UCSD-AML1 (cell line): ENCODE data around the gene B4GALNT4.
"Not testable (repeated sequence)": the region's sequence is repeated elsewhere in the genome, so short reads cannot be mapped to it uniquely, and the experiment has no call there.

Experiments used
- DNase-seq: peaks from one replicate; lab custom pipeline; 2025; ENCODE audit not compliant: unreplicated experiment; lab: John Stamatoyannopoulos, UW

Gene B4GALNT4, protein sequence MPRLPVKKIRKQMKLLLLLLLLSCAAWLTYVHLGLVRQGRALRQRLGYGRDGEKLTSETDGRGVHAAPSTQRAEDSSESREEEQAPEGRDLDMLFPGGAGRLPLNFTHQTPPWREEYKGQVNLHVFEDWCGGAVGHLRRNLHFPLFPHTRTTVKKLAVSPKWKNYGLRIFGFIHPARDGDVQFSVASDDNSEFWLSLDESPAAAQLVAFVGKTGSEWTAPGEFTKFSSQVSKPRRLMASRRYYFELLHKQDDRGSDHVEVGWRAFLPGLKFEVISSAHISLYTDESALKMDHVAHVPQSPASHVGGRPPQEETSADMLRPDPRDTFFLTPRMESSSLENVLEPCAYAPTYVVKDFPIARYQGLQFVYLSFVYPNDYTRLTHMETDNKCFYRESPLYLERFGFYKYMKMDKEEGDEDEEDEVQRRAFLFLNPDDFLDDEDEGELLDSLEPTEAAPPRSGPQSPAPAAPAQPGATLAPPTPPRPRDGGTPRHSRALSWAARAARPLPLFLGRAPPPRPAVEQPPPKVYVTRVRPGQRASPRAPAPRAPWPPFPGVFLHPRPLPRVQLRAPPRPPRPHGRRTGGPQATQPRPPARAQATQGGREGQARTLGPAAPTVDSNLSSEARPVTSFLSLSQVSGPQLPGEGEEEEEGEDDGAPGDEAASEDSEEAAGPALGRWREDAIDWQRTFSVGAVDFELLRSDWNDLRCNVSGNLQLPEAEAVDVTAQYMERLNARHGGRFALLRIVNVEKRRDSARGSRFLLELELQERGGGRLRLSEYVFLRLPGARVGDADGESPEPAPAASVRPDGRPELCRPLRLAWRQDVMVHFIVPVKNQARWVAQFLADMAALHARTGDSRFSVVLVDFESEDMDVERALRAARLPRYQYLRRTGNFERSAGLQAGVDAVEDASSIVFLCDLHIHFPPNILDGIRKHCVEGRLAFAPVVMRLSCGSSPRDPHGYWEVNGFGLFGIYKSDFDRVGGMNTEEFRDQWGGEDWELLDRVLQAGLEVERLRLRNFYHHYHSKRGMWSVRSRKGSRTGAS

DNA sequence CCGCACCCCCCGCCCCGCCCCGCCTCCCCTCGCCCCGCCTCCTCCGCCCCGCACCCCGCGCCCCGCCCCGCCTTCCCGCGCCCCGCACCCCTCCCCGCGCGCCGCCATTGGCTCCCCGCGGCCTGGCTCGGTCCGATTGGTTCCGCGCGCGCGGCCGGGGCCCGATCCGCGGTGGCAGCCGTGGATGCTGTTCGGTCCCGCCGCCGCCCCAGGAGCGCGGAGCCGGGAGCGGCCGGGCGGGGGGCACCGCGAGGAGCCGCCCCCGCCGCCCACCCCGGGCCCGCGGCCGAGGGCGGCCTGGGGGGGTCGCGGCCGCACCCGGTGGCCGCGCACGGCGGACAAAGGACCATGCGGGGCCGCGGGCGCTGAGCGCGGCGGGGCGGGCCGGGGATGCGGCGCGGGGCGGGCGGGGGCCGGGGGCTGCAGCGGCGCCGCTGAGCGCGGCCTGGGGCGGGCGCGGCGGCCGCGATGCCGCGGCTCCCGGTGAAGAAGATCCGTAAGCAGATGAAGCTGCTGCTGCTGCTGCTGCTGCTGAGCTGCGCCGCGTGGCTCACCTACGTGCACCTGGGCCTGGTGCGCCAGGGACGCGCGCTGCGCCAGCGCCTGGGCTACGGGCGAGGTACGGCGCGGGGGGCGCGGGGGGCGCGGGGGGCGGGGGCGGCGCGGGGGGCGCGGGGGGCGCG is at the start of gene B4GALNT4:
Gene B4GALNT4, plus strand, starts transcription at position 164 of the 683 bp plus-strand sequence. Its CDS starts 305 bp downstream, at position 469.
- no peak for DNase-seq

DNA sequence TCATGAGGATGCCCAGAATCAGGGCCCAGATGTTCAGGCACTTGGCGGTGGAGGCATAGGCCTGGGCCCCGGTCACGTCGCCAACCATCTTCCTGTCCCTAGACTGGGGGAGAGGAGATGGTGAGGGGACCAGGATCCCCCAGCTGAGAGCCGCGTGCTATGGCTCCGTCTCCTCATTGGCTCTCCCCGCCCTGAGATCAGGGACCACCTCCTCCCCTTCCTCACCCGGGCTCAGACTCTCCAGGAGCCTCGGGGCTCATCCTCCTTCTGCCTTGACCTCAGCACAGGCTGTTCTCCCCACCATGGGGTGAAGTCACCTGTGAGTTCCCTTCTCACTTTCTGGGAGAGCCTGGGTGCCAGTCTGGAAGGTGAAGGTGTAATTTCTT is 49.4 kb upstream of the B4GALNT4 start:
- not testable (repeated sequence) for DNase-seq

- DNase-seq, result no peak
Observed at GRCh38 chr11:324156-324555, 45.1 kb upstream of the B4GALNT4 start.

DNA sequence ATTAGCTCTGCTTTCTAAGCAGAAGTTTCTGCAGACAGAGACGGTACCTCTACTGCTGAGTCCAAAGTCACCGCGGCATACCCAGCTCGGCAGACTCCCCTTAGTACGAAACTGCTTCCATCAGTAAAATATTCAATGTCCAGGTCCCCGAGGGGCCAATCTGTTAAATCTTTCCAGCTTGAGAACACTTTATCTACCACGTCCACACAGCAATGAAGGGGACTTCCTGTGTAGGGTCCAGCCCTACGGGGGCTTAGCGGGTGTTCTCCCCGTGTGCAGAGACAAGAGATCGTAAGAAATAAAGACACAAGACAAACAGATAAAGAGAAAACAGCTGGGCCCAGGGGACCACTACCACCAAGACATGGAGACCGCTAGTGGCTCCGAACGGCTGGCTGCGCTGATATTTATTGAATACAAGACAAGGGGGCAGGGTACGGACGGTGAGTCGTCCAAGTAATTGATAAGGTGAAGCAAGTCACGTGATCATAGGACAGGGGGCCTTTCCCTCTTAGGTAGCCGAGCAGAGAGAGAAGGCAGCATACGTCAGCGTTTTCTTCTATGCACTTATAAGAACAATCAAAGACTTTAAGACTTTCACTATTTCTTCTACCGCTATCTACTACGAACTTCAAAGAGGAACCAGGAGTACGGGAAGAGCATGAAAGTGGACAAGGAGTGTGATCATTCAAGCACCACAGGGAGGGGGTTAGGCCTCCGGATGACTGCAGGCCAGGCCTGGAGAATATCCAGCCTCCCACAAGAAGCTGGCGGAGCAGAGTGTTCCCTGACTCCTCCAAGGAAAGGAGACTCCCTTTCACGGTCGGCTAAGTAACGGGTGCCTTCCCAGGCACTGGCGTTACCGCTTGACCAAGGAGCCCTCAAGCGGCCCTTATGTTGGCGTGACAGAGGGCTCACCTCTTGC is 44.4 kb upstream of the B4GALNT4 start:
- not testable (repeated sequence) for DNase-seq

DNA sequence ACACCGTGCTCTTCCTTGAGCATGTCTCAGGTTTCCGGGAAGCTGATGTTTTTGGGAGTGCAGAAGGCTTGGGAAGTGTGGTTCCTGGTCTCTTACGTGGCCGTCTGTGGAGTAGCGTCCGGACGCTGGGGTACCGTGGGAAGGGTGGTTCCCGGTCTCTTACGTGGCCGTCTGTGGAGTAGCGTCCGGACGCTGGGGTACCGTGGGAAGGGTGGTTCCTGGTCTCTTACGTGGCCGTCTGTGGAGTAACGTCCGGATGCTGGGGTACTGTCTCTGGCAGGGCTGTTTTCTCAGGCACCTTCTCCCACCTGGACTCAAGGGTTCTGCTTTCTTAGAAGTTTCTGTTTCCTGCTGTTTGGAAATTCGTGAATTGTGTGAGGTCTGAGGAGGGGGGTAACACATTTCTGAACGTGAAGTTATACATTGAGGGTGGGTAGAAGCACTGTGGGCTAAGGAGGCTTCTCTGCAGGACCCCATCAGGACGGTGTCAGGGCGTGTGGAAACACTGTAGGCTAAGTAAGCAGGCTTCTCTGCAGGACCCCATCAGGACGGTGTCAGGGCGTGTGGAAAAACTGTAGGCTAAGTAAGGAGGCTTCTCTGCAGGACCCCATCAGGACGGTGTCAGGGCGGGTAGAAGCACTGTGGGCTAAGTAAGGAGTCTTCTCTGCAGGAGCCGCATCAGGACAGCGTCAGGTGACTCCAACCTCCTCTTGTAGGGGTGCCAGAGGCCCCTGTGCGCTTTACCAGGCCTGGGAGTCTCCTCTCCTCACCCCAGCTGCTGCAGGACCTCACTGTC is 43.3 kb upstream of the B4GALNT4 start:
- no peak for DNase-seq

DNA sequence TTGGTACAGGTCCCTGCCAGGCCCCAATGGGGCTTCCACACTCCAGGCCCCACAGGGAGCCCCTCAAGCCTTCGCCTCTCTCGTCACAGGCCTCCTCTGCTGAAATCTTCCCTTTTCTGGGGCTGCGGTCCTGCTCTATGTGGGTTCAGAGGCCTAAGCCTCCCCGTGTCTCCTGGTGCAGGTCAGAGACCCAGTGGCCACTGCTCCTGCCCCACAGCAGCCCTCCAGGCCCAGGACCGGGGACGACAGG is 42.8 kb upstream of the B4GALNT4 start:
- no peak for DNase-seq

- DNase-seq, result peak; percentile 63
Observed at GRCh38 chr11:326842-327580, 42.3 kb upstream of the B4GALNT4 start.

DNA sequence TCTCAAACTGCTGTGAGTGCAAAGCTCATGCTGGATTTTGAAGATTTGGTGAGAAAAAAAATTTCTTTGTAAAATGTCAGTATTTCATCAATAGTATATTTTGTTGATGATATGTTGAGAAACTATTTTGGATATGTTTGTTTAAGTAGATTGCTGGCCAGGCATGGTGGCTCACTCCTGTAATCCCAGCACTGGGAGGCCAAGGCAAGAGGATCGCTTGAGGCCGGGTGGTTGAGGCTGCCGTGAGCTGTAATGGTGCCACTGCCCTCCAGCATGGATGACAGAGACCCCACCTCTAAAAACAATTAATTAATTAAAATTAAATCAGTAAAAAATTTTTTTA is 41.7 kb upstream of the B4GALNT4 start:
- no peak for DNase-seq

DNA sequence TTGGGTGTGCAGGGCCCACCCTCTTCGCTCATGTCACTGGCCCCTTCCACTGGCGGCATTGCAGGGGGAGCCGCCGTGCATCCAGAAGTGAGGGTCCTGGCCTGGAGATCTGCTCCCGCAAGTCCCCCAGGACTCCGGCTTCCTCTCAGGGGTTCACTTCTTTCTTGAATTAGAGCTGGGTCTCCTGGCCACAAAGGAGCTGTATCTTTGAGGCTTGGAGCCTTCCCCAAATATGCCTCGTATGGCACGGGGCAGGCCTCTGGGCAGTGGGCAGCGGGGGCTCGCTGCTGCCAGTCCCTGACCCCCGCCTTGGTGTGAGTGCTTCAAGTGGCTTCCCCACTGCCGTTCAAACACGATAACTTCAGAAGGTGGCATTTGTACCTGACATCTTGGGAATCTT is 41.3 kb upstream of the B4GALNT4 start:
- no peak for DNase-seq

- DNase-seq, result not testable (repeated sequence)
Observed at GRCh38 chr11:328516-329100, 40.7 kb upstream of the B4GALNT4 start.

GRCh38 chr11:329886-330253 is 39.4 kb upstream of the B4GALNT4 start:
- no peak for DNase-seq

DNA sequence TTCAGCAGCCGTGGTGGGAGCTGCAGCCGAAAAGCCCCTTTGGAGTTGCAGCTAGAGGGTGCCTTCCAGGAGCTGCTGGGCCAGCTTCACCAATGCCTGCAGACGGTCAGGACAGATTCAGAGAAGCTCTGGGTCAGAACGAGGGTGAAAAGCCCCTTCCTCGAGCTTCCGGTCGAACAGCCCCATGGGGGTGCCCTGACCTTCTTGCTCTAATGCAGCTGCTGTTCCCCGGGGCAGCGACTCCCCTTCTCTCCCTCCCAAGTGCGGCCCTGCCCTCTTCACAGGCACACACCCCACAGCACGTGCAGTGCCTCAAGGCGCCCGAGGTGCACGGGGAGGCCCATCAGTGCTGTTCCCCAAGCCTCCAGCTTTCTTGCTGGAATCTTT is 39.0 kb upstream of the B4GALNT4 start:
- no peak for DNase-seq

DNA sequence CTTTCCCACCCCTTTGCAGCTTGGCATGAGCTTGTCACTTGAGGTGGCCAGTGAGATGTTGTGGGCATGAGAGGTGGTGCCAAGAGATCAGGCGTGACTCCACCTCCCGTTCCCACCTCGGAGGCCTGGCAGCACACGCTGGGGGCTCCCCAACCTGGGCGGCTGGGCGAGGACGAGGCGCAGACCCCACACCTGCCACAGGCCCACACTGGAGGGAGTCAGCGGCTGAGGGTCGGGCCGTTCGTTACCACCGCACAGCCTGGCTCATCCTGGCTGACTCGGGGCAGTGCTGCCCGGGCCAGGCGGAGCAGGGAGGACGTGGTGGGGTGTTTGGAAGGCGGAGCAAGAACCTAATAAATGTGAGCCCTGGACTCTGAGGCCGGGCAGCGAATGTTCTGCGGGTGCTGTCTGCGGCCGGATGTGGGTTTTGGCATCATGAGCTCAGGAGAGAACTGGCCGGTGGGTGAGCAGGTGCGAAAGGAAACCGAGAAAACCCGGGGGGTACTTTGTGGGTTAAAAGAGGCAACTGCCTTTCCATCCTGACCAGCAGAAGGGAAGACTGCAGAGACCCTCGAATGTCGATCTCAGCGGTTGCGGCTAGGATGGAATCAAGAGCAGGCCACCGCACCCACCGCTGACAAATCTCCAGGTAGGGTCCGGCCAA is 38.5 kb upstream of the B4GALNT4 start:
- no peak for DNase-seq

GRCh38 chr11:331358-332060 is 37.8 kb upstream of the B4GALNT4 start:
- DNase-seq, result no peak

DNA sequence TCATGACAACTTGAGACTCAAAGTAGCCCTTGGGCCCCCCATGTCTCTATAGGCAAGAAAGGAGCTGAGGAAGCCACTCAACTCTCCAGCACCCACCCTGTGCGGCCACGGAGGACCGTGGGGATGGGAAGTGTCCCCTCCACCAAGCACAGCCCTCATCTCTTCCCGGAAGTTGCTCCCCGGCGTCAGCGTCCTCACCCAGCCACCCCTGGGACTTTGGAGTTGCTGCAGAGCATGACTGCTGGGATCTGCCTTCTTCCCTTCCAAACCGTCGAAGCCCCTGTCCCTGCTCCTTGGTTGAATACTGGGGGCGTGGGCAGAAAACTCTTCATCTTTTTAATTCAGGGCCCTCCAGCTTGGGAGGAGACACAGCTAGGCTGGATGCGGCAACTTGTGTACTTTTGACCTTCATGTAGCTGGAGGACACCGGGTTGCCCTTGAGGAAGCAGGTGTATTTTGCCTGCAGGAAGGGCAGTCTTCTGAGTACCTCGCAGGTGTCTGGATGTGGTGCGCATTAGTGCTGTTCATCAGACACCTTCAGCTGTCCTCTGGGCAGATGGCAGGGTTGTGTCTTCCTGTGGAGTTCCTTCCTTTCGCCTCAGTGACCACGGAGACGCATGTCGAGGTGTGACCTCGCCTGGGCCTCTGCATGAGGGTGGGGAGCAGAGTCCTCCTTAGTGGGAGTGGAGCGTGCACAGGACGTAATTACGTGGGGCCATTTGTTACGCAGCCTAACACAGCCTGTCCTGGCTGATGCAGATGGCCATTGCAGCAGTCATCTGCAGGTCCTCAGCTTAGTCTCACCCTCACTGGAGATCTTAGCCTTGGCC is 36.4 kb upstream of the B4GALNT4 start:
- DNase-seq, result no peak

DNA sequence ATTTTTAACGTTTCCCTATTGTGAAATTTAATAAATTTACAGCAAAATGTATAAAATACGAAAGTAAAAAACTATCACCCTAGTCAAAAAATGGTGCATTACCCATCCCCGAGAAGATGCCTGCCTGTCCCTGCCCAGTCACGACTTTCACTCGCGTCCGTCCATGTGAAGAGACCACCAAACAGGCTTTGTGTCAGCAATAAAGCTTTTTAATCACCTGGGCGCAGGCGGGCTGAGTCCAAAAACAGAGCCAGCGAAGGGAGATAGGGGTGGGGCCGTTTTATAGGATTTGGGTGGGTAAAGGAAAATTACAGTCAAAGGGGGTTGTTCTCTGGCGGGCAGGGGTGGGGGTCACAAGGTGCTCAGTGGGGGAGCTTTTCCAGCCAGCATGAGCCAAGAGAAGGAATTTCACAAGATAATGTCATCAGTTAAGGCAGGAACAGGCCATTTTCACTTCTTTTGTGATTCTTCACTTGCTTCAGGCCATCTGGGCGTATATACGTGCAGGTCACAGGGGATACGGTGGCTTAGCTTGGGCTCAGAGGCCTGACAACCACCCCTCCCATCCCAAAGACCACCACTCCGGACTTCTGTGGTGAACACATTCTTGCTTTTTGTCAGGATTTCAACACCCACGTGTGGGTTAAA is 35.6 kb upstream of the B4GALNT4 start:
- DNase-seq, result not testable (repeated sequence)
